HS-5 (cell line): Measurements from ENCODE around the gene MAP4K2.

Experiments
- DNase-seq: peaks from one replicate; pipeline ENCODE4 v3.0.0-alpha.2; 2012; ENCODE audit warnings: low read depth

Gene MAP4K2

DNA sequence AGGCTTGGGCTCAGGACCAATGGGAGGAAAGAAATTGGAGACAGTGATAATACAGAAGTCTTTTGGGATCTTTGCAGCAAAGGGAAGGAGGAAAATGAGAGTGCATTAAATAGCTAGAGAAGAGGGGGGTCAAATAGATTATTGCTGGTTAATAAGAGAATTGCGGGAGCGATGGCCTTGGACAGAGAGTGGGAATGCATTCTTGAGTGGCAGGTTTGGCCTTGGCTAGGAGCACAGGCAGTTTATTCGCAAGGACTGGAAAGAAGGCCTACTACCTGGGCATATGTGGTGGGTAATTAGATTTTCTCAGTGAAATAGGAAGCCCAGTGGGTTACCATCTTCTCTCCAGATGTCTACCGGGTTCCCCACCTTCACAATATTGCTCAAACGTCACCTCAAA, 10.8 kb upstream of the MAP4K2 start:
- DNase-seq, result no peak

DNA sequence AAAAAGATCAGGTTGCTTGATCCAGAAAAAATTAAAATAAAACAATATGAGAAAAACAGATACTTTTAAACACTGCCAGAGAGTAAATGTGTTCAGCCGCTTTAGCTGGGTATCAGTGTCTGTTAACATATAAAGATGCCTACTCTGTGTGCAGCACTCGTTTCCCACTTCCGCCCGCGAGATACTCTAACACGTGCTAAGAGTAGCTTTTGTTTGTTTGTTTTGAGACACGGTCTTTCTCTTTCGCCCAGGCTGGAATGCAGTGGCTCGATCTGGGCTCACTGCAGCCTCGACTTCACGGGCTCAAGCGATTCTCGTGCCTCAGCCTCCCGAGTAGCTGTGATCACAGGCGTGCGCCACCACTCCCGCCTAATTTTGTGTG, 7.9 kb upstream of the MAP4K2 start:
- no peak for DNase-seq

DNA sequence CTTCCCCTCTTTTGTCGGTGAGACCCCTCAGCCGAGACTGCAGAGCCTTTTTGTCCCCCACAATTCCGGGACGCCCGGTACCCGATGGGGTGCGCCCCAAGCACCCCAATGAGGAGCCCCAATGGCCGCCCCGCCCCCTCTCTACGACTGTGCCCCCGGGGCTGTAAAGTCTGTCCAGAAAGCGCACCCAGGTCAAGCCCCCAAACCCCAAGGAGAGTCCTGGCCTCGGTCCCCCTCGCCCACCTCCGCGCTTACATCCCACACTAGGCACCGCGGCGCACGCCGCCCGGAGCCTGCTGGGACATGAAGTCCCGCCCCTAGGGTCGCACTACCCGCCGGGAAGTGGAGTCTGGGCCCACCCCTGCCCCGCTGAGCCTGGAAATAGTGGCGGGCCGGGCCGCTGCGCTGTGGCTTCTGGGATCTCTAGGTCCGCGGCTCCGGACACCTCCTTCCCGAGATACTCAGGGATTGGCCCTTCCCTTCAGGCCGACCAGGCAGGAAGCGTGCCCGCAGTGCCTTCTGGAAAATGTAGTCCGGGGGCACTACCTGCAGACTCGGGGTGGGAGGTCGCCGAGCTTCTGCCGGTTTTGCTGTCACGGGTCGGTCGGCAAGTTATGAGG, 7.4 kb upstream of the MAP4K2 start, which contains the start of gene MEN1:
TSS of gene MEN1 (minus strand) at position 281 of the 620 bp plus-strand sequence. CDS start 442 bp downstream, outside the sequence.
- peak; percentile 79 for DNase-seq

DNA sequence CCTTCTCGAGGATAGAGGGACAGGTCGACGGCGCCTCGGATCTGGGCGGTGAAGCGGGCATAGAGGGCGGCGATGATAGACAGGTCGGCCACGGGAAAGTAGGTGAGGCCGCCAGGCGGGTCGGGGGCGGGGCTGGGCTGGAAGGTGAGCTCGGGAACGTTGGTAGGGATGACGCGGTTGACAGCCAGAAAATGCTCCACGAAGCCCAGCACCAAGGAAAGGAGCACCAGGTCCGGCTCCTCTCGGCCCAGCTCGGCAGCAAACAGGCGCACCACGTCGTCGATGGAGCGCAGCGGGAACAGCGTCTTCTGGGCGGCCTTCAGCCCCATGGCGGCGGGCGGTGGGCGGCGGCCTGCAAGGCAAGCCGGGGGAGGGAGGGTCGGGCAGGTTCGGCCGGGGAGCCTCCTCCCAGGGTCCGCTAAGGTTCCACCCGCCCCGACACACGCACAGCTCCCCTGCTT, 6.8 kb upstream of the MAP4K2 start:
- DNase-seq, result no peak

DNA sequence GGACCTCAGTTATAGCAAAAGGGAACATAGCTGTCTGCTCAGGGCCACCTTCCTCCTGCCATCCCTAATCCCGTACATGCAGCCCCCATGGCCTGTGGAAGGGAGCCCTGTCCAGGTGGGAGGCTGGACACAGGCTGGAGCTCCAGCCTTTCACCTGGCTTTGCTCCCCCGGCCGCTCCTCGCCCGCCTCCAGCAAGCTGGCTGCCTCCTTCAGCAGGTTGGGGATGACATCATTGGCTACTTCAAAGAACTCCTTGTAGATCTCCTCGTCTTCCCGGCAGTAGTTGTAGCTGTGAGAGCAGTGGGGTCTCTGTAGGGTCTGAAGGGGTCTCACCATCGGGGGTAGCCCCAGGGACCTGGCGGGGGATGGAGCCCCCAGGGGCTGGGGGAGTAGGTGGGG, 2.5 kb upstream of the MAP4K2 start:
- DNase-seq, result no peak

DNA sequence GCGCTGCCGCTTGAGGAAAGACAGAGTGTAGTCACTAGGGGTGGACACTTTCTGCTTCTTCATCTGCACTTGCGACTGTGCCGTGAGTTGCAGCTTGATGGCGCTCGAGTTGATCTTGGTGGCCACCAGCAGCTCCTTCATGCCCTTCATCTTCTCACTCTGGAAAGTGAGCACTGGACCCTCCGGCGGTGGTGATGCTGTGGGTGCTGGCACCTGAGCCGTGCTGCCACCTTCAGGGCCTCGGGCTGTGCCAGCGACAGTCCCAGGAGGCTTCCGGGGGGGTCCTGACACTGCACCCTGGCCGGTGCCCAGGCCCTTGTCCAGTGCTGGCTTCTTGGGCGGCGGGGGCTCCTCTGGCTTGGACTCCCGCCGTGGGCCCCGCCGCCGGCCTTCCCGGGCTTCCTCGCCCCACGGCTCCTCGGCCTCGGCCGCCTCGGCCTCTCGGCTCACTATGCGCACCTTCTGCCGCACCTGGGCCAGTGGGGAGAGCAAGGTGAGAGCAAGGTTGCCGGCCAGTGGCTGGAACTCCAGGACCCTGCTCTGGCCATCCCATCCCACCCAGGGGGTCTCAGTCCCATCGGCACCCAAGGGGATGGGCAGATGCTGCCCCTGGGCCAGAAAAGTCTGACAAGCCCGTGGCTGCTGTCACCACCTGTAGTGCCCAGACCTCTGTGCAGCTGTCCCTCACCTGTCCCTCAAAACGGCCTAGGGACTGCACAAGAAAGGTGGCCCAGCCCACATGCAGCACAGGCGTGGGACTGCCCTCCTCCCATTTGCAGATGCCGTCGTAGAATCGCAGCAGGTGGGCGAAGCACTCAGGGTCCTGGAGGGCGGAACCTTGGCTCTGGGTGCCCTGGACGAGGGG, 1.6 kb upstream of the MAP4K2 start:
- no peak for DNase-seq

DNA sequence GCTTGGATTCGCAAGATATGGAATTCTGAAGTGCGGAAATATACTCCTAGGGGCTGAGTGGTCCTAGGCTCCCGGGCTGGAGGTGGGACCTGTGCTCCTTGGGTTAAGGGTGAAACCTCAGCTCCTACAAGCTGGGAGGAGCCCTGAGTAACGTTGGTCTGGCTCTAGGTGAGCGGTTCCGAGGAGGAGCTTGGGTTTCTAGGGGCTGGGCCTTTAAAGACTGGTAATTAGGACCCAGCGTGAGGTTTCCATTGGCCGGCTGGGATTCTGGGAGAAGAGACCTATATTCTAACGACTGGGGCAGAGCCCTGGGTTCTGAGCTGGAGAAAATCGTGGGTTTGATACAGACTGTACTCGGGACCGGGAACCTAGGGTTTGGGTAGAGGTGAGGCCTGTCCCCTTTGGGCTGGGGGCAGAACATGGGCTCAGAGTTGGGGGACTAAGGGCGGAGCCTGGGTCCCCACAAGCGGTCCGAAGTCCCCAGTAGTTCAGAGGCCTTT, 882 bp upstream of the MAP4K2 start:
- no peak for DNase-seq

DNA sequence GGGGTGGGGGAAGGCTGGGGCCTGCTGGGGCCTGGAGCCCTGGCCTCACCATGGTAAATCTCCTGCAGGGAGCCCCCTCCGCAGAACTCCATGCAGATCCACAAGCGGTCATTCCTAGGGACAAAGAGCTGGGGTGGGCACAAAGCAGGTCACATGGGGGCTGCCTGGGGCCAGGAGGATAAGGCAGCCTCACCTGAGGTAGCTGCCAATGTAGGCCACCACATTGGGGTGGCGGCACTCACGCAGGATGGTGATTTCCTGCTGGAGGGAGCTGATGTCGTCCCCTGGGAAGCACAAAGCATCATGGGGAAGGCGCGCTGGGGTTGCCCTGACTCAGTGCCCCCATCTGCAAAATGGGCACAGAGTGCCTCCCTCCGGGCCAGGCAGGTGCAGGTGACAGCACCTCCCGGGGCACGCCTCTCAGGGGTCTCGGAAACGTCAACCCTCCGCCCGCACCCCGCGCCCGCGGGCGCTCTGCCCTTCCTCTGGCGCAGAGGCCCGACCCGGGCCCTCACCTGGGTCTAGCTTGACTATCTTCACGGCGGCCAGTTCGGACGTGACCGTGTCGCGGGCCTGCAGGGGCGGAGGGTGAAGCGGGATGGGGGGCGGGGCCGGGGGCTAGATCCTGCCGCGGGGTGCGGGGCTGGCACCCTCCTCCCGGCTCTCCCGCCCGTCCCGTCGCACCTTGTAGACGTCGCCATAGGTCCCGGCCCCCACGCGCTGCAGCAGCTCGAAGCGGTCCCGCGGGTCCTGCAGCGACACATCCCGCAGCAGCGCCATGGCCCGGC, 450 bp downstream of the MAP4K2 start:
- no peak for DNase-seq

DNA sequence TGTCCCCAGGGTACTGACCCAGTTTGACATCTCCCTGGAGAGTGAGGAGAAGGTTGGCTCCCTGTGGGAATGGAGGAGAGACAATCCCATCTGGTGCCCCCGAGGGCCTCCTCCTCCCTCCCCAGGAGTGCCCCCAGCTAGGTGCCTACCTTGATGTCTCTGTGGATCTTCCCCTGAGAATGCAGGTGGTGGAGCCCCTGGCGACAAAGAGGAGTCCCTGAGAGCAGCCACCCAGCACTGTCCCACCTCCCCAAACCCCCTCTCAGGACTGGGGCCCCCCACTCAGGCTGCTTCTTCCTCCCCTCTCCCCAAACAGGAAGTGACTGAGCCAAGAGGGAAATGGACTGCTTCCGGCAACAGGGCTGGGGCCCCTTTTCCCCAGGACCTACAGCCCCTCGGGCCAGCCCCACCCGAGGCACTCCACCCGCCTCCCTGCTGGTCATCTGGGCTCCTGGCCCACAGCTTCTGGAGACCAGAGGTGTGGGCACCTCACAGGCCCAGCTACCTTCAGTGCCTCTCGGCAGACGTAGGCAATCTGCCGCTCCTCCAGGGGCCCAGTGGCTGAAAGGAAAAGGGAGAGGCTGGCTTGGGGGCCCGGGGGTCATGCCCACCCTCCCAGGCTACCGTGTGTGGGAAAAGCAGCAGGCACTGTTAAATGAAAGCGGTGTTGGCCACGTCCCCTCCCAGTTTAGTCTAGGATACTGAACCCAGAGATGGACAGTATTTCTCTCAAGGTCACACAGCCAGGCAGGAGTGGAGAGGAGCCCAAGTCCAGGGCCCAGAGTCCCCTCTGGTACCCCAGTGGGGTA, 1.2 kb downstream of the MAP4K2 start:
- DNase-seq, result no peak

DNA sequence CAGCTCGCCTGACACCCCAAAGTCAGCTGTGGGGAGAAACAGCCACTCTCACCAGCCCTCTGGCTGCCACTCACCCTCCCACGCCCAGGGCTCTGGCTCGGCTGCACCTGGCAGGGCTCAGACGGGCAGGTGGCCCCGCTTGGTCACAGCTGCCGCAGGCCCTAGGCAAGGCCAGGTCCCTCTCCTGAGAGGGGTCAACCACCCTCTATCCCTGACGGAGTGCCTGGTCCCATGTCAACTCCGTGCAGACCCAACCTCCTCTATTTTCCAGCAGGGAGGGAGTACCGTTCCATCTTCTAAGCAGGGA, 1.9 kb downstream of the MAP4K2 start:
- no peak for DNase-seq

DNA sequence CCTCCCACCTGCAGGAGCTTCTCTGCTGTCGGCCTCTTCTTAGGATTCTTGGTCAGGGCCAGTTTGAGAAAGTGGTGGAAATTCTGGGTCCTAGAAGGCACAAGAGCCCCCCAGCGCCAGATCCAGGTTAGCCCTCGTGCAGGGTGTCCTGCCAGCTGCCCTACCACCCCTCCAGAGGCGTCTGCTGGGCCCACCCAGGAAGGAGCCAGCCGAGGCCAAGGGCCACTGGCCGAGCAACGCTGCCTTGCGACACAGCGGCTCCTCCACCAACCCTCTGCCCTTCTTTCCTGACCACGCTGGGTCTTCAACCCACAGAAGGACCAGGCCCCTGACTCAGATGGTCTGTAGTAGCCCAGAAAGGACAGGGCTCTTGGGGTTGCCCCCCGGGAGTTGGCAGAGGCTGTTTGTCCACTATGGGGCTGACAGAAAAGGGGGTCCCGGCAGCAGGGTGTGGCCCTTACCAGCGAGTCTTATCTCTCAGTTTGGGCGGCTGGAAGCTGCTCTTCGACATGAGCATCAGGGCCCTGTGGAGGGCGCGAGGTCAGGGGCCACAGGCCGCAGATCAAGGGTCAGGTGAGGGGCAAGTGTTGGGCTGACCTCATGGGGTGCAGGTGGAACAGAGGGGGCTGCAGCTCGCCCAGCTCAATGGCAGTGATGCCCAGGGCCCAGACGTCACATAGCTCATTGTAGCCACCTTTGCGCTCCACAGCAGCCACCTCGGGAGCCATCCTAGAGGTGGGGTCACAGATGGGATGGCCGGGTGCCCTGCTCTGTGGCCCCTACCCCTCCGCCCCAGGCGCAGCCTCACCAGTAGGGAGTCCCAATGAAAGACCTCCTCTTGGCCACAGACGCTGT, 2.5 kb downstream of the MAP4K2 start:
- no peak for DNase-seq

DNA sequence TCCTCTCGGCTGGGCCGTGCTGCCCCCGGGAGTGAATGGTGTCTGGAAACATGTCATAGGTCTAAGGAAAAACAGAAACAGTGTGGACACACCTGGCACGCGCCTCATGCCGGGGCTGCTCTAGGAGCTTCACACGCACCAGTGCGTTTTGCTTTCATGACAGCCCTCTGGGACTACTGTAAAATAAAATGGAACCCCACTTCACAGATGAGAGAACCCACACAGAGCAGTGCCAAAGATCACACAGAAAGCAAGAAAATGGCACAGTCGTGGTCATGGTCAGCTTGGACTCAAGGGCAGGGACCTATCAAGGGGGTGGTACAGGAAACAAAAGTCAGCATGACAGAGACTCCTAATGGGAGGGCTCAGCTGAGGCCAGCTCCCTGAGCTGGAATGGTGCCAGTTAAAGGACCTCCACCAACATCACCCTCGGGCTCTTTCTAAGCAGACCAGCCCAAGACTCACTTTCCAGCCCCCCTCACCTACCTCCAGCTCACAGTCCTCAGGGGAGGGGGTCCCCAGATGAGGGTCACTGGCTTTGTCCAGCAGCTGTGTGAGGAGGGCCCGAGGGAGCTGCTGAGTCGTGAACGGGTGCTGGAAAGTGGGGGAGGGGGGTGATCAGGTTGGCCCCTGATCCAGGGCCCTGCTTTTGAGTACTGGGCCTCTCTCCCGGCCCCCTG, 3.3 kb downstream of the MAP4K2 start:
- DNase-seq, result no peak

DNA sequence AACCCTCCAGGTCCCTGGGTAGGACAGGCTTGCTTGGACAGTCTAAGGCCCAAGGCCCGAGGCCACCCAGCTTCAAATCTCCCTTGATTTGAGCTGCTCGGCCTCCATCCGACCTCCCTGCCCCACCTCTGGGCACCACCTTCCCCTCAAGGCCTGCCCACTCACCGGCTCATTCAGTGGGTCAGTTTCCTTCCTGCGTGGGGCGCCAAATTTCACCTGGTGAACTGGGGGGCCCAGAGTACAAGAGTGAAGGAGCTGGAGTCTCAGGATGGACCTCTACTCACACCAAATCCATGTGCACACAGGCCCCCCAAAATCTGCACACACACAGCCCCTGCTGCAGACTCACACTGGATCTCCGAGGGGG, 3.8 kb downstream of the MAP4K2 start:
- no peak for DNase-seq

DNA sequence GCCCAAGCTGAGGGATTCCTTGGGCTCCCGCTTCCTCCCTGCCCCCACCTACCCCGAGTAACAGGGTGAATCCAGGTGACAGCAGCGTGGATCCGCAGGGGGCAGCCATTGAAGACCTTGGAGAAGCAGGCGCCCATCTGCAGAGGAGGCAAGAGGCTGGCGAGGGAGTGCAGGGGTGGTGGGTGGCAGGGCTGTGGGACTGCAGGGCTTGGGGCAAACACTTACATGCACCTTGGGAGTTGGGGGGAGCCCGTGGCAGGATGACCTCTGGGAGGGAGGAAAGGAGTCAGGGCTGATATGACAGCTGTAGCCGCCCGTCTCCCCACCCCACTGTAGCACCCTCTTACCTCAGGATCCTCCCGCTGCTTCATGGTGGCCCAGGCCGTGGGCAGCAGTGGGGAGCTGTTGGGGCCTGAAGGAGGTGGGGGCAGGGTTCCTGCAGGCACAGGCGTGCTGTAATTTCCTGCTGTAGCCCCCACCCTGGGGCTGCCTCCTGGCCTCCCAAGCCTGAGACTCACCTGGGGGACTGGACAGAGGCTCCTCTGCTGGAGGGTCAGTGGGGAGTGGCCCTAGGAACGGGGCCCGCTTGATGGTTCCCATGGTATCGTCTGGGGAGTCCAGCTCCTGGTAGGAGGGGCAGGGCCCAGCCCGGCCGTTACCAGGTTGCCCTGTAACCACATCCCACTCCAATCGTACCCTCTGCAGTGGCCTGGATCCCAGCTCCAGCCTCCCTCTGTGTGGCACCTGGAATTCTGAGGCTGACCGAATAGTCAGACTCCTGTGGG, 6.1 kb downstream of the MAP4K2 start:
- no peak for DNase-seq

DNA sequence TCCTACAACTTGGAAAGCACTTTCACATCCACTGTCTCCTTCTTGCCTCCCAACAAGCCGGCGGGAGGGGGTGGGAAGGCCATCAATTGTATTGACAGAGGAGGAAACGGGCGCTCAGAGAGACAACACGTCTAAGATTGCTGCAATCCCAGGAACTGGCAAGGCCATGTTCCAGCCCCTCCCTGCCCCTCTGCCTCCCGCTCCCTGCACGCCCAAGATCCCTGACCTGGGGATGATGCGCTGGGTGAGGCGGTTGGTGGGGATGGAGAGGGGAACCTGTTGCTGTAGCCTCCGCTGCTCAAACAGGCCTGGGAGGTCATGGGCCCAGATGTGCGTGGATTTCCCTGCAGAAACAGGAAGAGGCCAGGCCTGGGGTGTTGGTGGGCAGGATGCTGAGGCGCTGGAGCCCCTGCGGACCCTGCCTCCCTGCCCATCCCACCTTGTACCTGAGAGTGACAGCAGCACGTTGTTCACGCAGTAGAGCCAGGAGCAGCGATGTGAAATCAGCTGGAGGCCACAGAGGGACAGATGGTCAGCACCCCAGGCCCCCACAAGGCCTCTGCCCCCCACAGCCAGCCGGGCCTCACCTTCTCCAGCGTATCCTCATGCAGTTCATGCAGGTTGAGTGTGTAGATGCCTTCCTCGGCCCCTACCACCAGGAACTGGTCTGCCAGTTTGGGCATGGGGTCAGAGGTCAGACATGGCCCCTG, 6.8 kb downstream of the MAP4K2 start:
- DNase-seq, result no peak

DNA sequence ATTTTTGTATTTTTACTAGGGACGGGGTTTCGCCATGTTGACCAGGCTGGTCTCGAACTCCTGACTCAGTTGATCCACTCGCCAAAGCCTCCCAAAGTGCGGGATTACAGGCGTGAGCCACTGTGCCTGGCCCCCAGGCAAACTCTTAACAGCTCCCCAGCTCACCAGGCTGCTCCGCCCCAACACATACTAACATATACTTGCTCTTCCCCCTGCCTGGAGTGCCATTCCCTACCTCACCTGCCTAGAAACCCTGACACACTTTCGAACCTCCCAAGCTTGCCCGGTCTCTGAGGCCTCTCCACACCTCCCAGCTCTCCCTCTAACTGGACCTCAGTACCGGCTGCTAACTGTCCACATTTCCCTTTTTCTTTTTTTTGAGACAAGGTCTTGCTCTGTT, 8.5 kb downstream of the MAP4K2 start:
- no peak for DNase-seq

DNA sequence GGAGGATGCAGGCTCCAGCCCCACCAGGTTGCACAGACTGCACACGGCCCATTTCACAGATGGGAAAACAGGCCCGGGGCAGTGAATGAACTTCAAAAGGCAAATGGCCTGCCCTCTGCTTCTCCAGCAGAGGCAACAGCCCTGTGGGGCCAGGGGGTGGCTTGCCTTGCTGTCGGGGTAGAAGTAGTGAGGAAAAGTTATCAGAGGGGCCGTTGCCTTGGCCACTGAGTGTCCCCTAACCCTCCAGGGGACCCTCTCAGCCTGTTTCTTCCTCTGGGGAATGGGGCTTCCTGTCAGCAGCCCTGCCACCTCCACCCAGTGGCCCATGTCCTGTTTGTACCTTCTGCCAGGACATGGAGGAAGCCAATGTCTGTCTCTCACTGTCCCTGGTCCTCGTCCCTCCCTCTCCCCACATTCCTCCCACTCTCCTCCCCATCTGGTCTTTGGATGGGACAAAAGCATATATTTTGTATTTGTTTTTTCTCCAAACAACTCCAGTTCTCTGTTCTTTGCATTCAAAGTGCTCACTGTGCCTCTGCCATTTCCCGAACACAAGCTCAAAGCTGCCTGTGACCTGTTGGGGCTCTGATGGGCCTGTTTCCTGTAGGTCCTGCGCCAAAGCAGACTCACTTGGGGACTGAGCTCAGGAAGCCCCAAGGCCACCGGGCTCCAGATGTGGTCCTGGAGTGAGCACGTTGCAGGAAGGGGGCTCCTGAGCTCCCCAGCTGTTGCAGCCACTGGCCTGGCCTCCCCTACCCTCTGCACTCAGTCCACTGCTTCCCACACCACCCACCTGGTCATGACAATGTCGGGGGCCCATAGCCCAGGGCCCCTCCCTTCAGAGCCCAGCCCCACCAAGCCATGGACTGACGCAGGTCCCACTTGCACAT, 9.5 kb downstream of the MAP4K2 start:
- no peak for DNase-seq

DNA sequence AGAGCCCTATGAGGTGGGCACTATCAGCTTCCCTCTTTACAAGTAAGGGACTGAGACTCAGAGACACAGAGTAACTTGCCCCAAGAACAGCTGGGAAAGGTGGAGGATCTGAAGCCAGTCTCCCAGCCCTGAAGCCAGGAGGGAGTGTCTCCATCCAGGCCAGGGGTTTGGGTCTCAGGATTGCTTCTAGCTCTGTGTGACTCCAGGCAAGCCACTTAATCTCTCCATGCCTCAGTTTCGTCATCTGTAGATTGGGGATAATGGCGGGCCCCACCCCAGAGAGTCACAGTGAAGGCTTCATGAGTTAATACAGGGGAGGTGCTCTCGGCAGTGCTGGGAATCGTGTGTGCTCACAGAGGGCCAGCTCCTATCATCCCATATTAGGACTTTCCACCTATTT, 10.5 kb downstream of the MAP4K2 start:
- DNase-seq, result no peak
